PC-9 (cell line): Measurements from ENCODE around the gene VAMP8. TPM values are rescaled to one million over a fixed set of nuclear protein-coding genes. Genes with fewer than 3 reads are reported as not detected.

Experiments used
- BruUV-seq: library from RNA; stranded (reverse); fragments of 400-500 nt; replicated peaks from 2 replicates; lab custom pipeline; 2021; lab: Mats Ljungman, UMichigan
- CTCF ChIA-PET: fragments of 300-600 bp; sonication (Branson Sonifier 250); formaldehyde crosslinking; loops from one replicate; lab custom pipeline; 2022; ENCODE audit warnings: antibody characterized with exemption; lab: Charles Lee
- POLR2A ChIA-PET: fragments of 300-600 bp; sonication (Branson Sonifier 250); formaldehyde crosslinking; loops from one replicate; lab custom pipeline; 2022; ENCODE audit warnings: antibody characterized with exemption; ENCODE audit not compliant: unreplicated experiment; lab: Charles Lee
- DNase-seq, 2 experiments: peaks; one replicate each; pipeline versions ENCODE4 v3.0.0 to v3.0.0-alpha.2; 2015 to 2022; ENCODE audit warnings: mixed read lengths in 1 of 2
- H2AFZ ChIP-seq: fragments of 200-600 bp; sonication (generic); 2 replicates; pipeline ENCODE4 v1.8.1; 2017; ENCODE audit warnings: antibody characterized with exemption
- H3F3A ChIP-seq: fragments of 200-600 bp; sonication (generic); 2 replicates; pipeline ENCODE4 v1.8.1; 2017; ENCODE audit warnings: antibody characterized with exemption, mild to moderate bottlenecking, low read depth; ENCODE audit not compliant: insufficient read depth
- H3K27ac ChIP-seq: fragments of 200-600 bp; sonication (generic); 2 replicates; pipeline ENCODE4 v1.6.1; 2016; ENCODE audit warnings: mixed run types
- H3K27me3 ChIP-seq: fragments of 200-600 bp; sonication (generic); 2 replicates; pipeline ENCODE4 v1.6.1; 2016; ENCODE audit warnings: low read depth, mixed run types; ENCODE audit not compliant: insufficient read depth
- H3K36me3 ChIP-seq: fragments of 200-600 bp; sonication (generic); 2 replicates; pipeline ENCODE4 v1.6.1; 2016; ENCODE audit warnings: low read depth, mixed run types
- H3K4me1 ChIP-seq: fragments of 200-600 bp; sonication (generic); replicated peaks from 2 replicates; pipeline ENCODE4 v1.6.1; 2016; ENCODE audit warnings: mixed run types; ENCODE audit not compliant: insufficient read depth
- H3K4me2 ChIP-seq: fragments of 200-600 bp; sonication (generic); 2 replicates; pipeline ENCODE4 v1.6.1; 2017; ENCODE audit warnings: mixed run types
- H3K4me3 ChIP-seq: fragments of 200-600 bp; sonication (generic); 2 replicates; pipeline ENCODE4 v1.6.1; 2016; ENCODE audit warnings: mixed run types
- H3K79me2 ChIP-seq: fragments of 200-600 bp; sonication (generic); 2 replicates; pipeline ENCODE4 v1.6.1; 2017; ENCODE audit warnings: low read depth, mixed run types
- H3K9me2 ChIP-seq: fragments of 200-600 bp; sonication (generic); 2 replicates; pipeline ENCODE4 v1.8.1; 2017; ENCODE audit warnings: mild to moderate bottlenecking; ENCODE audit not compliant: insufficient read depth
- H3K9me3 ChIP-seq: fragments of 200-600 bp; sonication (generic); 2 replicates; pipeline ENCODE4 v1.8.1; 2016; ENCODE audit warnings: low read depth; ENCODE audit not compliant: insufficient read depth
- H4K20me1 ChIP-seq: fragments of 200-600 bp; sonication (generic); 2 replicates; pipeline ENCODE4 v1.8.1; 2017; ENCODE audit not compliant: insufficient read depth
- CTCF ChIP-seq: fragments of 200-600 bp; sonication (generic); conservative IDR thresholded peaks from 2 replicates; pipeline ENCODE4 v1.6.1; 2017; ENCODE audit warnings: mixed run types, antibody characterized with exemption, mild to moderate bottlenecking, moderate library complexity
- EZH2 ChIP-seq: fragments of 200-600 bp; sonication (generic); IDR thresholded peaks from 2 replicates; pipeline ENCODE4 v1.8.0; 2017; ENCODE audit warnings: antibody characterized with exemption, low read depth
- intact Hi-C: fragments of 100-400 bp; cut with micrococcal nuclease; formaldehyde crosslinking; loops from one replicate; pipeline ENCODE4 v1.10.0; 2022; ENCODE audit not compliant: unreplicated experiment
- total RNA-seq: library from RNA; stranded (reverse); gene quantifications from 2 replicates; pipeline ENCODE4 v1.2.3, GENCODE V29; 2021

VAMP8 gene
- total RNA-seq, 1 experiment from 2014 or later = 124 TPM

DNA sequence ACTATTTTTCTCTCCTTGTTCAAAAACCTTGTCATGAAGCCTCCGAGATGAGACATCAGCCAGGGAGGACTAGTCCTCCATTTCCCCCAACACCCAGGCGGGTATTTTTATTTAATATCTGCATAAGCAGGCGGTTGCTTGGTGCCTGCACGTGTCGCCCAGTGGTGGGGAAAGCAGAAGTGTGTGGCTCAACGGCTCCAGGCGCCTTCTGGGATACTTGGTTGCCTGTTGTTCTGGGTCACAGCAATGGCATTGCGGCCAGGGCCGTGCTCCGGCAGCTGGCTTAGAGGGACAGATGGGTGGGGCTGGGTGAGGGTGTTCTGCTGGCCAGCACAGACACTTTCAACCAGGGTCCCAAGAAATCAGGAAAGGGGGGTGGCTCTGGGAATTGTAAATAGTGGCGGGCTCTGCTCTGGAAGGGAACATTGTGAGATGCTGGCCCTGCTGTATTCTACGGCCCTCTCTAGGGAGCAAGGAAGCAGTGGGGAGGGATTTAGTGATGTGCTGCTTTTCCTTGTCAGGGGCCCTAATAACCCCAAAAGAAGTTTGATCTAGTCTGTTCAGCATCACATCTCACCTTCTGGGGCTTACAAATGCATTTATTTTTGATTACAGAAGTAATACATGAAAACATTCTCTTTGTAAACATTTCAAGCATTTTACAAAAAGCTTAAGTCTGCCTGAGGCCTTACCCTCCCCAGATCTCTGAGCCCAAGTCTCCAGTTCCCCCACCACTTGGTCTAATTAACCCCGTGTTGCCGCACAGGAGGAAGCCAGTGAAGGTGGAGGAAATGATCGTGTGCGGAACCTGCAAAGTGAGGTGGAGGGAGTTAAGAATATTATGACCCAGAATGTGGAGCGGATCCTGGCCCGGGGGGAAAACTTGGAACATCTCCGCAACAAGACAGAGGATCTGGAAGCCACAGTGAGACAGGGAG, 1.1 kb downstream of the VAMP8 start:
- intact Hi-C loops = no loop called here
- Histone ChIP-seq H3K27ac (peak overlapping the region; percentile 64), H3K9me3 (no peaks in the 10 kb centered on the region), H3K9me2 (no peaks in the 10 kb centered on the region), H2AFZ (peak overlapping the region; percentile 83), H3K36me3 (0 out of 2 replicates have a peak, but pooled peaks cover 7% of the 10 kb centered on the region), H3K4me3 (peak overlapping the region; percentile 60), H3K27me3 (no peaks in the 10 kb centered on the region), H3K79me2 (peaks cover 26% of the 10 kb centered on the region), H4K20me1 (no peaks in the 10 kb centered on the region), H3F3A (peaks cover 19% of the 10 kb centered on the region), H3K4me1 (peaks cover 22% of the 10 kb centered on the region), H3K4me2 (peak overlapping the region; percentile 94)
- CTCF ChIA-PET = no interaction called here
- POLR2A ChIA-PET = interaction anchor here (0.5 to 0.8 kb wide), 2 partner anchors 10 to 33 kb away, joined by 3 to 4 read pairs; no protein-coding TSS in a partner anchor
- DNase-seq = peak; percentile 31 to 43
- TF ChIP-seq CTCF = no peak
- TF ChIP-seq EZH2 = no peak
- BruUV-seq = no TSS peak

- Histone ChIP-seq H2AFZ (no peak overlapping the region), H3K4me3 (no peak overlapping the region), H3K36me3 (0 out of 2 replicates have a peak, but pooled peaks cover 7% of the 10 kb centered on the region), H3K4me1 (peaks cover 23% of the 10 kb centered on the region), H3K27ac (no peak overlapping the region), H4K20me1 (no peaks in the 10 kb centered on the region), H3F3A (peaks cover 25% of the 10 kb centered on the region), H3K79me2 (peaks cover 26% of the 10 kb centered on the region), H3K9me3 (no peaks in the 10 kb centered on the region), H3K27me3 (no peaks in the 10 kb centered on the region), H3K4me2 (peak overlapping the region; percentile 94), H3K9me2 (no peaks in the 10 kb centered on the region)
- no peak for DNase-seq
- ChIA-PET CTCF (no interaction called here), POLR2A (no interaction called here)
- BruUV-seq = no TSS peak
- intact Hi-C loops = no loop called here
- TF ChIP-seq EZH2 (no peak), CTCF (no peak)
These were observed 2.0 kb downstream of the VAMP8 start for GRCh38 chr2:85579266-85579935.

- BruUV-seq = no TSS peak
- no peak overlapping the region for H3K4me2 ChIP-seq
- no peaks in the 10 kb centered on the region for H3K9me3 ChIP-seq
- DNase-seq = no peak
- no peaks in the 10 kb centered on the region for H3K27me3 ChIP-seq
- H4K20me1 ChIP-seq = no peaks in the 10 kb centered on the region
- no peak overlapping the region for H2AFZ ChIP-seq
- H3K27ac ChIP-seq = no peak overlapping the region
- H3K36me3 ChIP-seq = 0 out of 2 replicates have a peak, but pooled peaks cover 7% of the 10 kb centered on the region
- H3K9me2 ChIP-seq = no peaks in the 10 kb centered on the region
- CTCF ChIA-PET = no interaction called here
- H3K79me2 ChIP-seq = peaks cover 26% of the 10 kb centered on the region
- intact Hi-C loops = no loop called here
- H3K4me1 ChIP-seq = peaks cover 30% of the 10 kb centered on the region
- TF ChIP-seq CTCF = no peak
- TF ChIP-seq EZH2 = no peak
- POLR2A ChIA-PET = no interaction called here
- no peak overlapping the region for H3K4me3 ChIP-seq
- H3F3A ChIP-seq = peaks cover 30% of the 10 kb centered on the region
These were observed 2.8 kb downstream of the VAMP8 start for GRCh38 chr2:85580206-85580605.
